HepG2 (cell line): ENCODE measurements around the gene SHOX.
"Not testable (repeated sequence)": the region's sequence is repeated elsewhere in the genome, so short reads cannot be mapped to it uniquely, and the experiment has no call there.

Experiments used
- CTCF ChIP-seq: sonication (generic); formaldehyde crosslinking; IDR thresholded peaks from 2 replicates; pipeline ENCODE4 v1.5.0; 2020; ENCODE audit warnings: mild to moderate bottlenecking, missing genetic modification reagents, moderate library complexity
- EP300 ChIP-seq, 3 experiments: sonication (generic) in 1 of 3; formaldehyde crosslinking in 1 of 3; IDR thresholded peaks; 2 replicates each; pipeline versions ENCODE4 v1.5.1 to v1.6.1; 2011 to 2020; ENCODE audit warnings: low read depth in 2 of 3, low read length in 2 of 3, borderline replicate concordance in 1 of 3, improper control_type of control experiment in 1 of 3, mild to moderate bottlenecking in 1 of 3, missing genetic modification reagents in 1 of 3, moderate library complexity in 1 of 3
- EZH2 ChIP-seq: conservative IDR thresholded peaks from 2 replicates; pipeline ENCODE4 v1.6.1; 2012; ENCODE audit warnings: mild to moderate bottlenecking, low read depth, low read length, moderate library complexity
- GATA4 ChIP-seq: sonication (generic); IDR thresholded peaks from 2 replicates; pipeline ENCODE4 v1.6.1; 2016; ENCODE audit warnings: antibody characterized with exemption, low read depth, borderline replicate concordance
- HCFC1 ChIP-seq: fragments of 150-350 bp; IDR thresholded peaks from 2 replicates; pipeline ENCODE4 v1.6.1; 2014; ENCODE audit warnings: low read depth, low read length
- PLRG1 ChIP-seq: fragments of 450-650 bp; conservative IDR thresholded peaks from 2 replicates; pipeline ENCODE4 v1.6.1; 2016
- POLR2A ChIP-seq, 2 experiments: IDR thresholded peaks; 2 replicates each; pipeline ENCODE4 v1.6.1; 2011; ENCODE audit warnings: low read depth in 2 of 2, low read length in 2 of 2, mild to moderate bottlenecking in 1 of 2, moderate library complexity in 1 of 2; ENCODE audit not compliant: insufficient read depth in 1 of 2
- REST ChIP-seq, 2 experiments: IDR thresholded peaks; 2 replicates each; pipeline ENCODE4 v1.6.1; 2011 to 2012; ENCODE audit warnings: low read length in 2 of 2, borderline replicate concordance in 1 of 2, low read depth in 1 of 2, mild to moderate bottlenecking in 1 of 2, moderate library complexity in 1 of 2
- ZNF264 ChIP-seq: sonication (generic); formaldehyde crosslinking; IDR thresholded peaks from 2 replicates; pipeline ENCODE4 v1.4.0; 2020; ENCODE audit warnings: missing genetic modification reagents

- not testable (repeated sequence) for TF ChIP-seq EZH2; ZNF264; REST (IDR thresholded peaks at IDR 0.05; ENCODE audit: borderline replicate concordance in 1 of 2, low read depth in 1 of 2, low read length in 2 of 2); GATA4; HCFC1; CTCF (CRISPR knock-in tag); POLR2A (IDR thresholded peaks at IDR 0.05; ENCODE audit: insufficient read depth in 1 of 2, low read depth in 2 of 2, low read length in 2 of 2); PLRG1; EP300 (IDR thresholded peaks at IDR 0.05; ENCODE audit: low read depth in 2 of 2, low read length in 2 of 2); EP300 (CRISPR knock-in tag; IDR thresholded peaks at IDR 0.05; ENCODE audit: borderline replicate concordance)
Observed at GRCh38 chrX:589261-589660, 41.3 kb upstream of the SHOX start.
